HG03060 (cell line): ENCODE results near the gene SLC5A10.
"Not testable (repeated sequence)": the region's sequence is repeated elsewhere in the genome, so short reads cannot be mapped to it uniquely, and the experiment has no call there.

Experiments
- ATAC-seq: cut with Tn5 transposase; IDR thresholded peaks from one replicate; pipeline ENCODE4 v1.9.1; 2021; ENCODE audit warnings: low read depth, moderate number of reproducible peaks; ENCODE audit not compliant: unreplicated experiment

SLC5A10 gene

GRCh38 chr17:19016297-19016696, 64.3 kb downstream of the SLC5A10 start:
- no peak for ATAC-seq

DNA sequence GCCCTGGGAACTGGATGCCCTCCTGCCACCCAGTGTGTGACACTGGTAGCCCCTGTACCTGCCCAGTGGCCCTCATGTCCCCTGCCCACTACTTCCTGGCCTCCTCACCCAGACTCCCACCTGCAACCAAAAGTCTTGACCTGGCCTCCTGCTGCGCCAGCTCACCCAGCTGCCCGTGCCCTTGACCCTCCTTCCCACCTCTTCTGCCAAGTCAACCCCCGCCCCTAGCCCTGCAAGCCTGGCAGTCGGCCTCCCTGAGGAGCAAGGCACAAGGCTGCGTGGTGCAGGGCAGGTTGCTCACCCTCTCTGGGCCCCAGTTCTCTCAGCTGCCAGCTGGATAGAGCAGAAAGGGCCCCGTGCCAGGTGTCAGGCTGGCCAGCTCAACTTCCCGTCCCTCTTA, 64.9 kb downstream of the SLC5A10 start:
- ATAC-seq = no peak

GRCh38 chr17:19017401-19017800, 65.4 kb downstream of the SLC5A10 start:
- ATAC-seq = no peak

- no peak for ATAC-seq
Measured at GRCh38 chr17:19017804-19018599, 66.0 kb downstream of the SLC5A10 start.

- no peak for ATAC-seq
Measured at GRCh38 chr17:19018600-19018950, 66.6 kb downstream of the SLC5A10 start.

- no peak for ATAC-seq
Measured at GRCh38 chr17:19019041-19019941, 67.3 kb downstream of the SLC5A10 start.

GRCh38 chr17:19020016-19020415, 68.1 kb downstream of the SLC5A10 start:
- ATAC-seq = no peak

DNA sequence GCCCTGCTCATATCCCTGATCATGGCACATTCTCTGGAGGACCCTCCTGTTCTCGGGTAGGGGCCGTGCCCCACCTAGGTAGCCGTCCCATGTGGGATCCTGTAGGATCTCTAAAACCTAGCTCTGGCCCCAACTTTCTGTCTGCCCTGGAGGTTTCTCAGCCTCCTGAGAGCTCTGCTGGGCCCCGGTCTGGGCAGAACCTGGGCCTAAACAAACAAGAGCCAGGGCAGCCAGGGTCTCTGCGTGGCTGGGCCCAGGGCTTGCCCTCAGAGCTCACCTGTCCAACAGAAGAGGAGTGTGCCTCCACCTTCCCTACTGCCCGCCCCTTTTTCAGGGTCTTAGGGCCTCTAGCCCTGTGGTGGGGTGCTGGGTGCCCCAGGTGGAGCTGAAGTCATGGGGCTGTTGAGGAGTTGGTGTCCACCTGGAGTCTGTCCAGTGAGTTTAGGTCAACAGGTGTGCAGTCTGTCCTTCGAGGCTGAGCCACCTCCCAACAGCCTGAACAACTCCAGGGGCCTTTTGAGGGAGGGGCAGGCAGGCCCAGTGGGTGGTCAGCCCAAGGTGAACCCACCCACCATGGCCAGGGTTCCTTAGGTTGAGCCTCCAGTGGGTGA, 69.2 kb downstream of the SLC5A10 start:
- ATAC-seq = not testable (repeated sequence)

DNA sequence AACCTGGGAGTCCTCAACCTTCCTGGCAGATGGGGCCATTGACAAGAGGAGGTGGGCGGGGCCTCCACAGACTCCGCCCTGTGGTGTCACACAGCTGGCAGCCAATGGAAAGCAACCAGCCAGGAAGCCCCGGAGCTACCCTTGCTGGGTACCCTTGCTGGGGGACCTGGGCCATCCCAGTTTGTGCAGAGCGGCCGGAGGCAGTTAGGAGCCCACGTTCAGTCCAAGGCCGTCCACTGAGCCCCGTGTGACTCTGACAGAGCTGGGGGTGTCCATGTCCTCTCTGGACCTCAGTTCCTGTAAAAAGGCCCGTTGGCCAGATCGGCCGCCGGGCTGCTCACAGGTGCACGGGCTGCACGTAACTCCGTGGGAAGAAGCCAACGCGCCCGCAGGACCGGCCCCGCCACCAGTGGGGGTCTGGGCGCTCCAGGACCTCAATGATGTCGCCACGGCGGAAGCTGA, 69.7 kb downstream of the SLC5A10 start:
- ATAC-seq = no peak

GRCh38 chr17:19022128-19022527, 70.2 kb downstream of the SLC5A10 start:
- ATAC-seq = no peak

- no peak for ATAC-seq
Measured at GRCh38 chr17:19022747-19023146, 70.8 kb downstream of the SLC5A10 start.

- ATAC-seq = no peak
Measured at GRCh38 chr17:19023209-19023999, 71.4 kb downstream of the SLC5A10 start.

DNA sequence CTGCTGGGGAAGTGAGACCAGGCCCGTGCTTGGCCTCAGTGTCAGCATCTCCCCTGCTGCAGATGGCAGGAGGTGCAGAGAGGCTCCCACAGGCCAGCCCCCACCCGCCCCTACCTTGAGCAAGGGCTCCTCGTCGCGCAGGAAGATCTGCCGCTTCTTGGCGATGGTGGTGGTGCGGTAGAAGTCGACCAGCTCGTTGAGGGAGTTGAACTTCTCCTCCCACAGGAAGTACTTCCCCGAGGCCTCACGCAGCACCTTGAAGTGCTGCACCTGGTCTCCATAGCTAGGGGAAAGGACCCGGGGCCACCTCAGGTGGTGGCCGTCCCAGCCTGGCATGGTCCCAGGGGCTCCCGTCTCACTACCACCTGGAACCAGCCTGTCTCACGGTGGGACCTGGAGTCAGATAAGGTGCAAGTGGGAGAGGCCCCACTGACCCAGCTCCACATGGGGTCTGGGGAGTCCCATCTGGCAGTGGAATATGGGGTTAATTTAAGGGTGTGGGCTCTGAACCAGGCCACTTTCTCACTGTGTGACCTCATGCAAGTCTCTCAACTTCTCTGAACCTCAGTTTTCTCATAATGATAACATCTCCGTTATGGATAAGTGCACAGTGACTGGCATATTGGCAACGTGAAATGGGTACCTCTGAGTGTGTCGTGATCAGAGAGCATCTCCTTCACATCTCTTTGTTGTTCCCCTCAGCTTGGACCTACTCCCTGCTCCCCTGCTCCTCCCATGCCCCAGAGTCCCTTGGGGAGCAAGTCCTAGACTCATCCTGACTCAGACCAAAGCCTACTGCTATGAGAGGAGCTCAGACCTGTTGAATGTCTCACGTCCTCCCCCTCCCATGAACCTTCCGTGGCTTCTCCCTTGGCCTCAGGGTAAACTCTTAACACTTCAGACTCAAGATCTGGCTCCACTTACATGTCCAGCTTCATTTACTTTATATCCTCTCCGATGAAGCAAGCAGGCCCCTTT, 72.4 kb downstream of the SLC5A10 start:
- ATAC-seq = no peak

DNA sequence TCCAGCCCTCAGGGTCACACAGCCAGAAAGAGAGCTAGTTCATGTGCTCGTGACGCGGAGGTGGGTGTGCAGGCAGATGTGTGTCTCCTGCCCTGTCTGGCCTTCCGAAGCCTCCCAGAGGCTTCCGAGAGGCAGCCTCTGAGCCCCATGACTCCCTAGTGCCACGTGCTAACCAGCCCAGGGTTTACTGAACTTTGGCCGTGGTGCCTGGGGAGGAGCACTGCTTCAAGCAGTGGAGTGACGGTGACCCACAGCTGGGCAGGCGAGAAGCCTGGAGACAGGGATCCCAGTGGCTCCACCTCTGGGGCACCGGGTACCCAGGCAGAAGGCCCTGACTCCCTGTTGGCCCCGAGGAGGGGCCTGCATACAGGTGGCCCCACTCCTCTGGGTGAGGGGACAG, 76.7 kb downstream of the SLC5A10 start:
- ATAC-seq = not testable (repeated sequence)

DNA sequence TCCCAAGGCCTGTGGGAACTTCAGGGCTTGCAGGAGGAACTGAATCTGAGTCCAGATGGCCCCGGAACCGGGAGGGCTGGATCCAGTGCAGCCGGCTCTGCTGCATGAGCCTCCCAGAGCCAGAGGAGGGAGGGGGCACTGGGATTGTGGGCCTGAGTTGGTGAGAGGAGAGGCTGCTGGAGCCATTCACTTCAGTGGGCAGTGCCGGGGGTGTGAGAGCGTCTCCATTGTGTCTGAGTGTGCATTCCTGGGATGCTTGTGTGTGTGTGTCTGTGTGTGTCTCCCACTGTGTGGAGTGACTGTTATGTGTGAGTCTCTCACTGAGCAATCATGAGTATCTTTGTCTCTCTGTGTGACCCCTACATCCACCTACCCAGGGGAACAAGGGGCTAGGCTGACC, 77.8 kb downstream of the SLC5A10 start:
- ATAC-seq = not testable (repeated sequence)

GRCh38 chr17:19030771-19031449, 78.9 kb downstream of the SLC5A10 start:
- not testable (repeated sequence) for ATAC-seq

- ATAC-seq = not testable (repeated sequence)
Measured at GRCh38 chr17:19031729-19032128, 79.8 kb downstream of the SLC5A10 start.

DNA sequence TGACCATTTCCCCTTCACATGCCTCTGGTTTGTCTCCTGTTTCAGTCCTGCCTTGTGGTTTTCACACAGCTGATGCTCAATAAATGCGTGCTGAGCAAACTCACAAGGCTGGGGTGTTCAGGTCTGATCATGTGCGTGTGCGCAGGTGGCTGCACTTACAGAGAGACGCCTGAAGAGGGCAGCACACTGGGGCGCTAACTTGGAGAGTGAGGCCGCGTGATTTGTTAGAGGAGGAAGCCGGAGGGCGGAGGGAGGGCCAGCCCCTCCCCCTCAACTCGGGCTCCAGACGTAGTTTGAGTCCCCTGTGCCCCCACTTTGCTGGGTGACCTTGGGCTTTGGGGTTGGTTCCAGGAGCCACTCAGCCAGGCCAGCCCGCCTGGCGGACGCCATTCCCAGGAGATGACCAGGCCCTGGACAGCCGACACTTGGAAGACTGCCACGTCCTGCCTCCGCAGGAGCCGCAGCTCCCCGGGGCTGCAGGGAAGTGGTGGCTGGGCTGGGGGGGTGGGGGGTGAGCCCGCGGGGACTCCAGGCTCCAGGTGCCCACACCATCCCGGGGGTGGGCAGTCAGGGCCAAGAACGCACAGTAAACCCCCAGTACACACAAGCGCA, 80.5 kb downstream of the SLC5A10 start:
- not testable (repeated sequence) for ATAC-seq
